Activated naive CD4-positive, alpha-beta T cell treated with anti-CD3 and anti-CD28 coated beads, Interleukin-2, amount 50 U/mL, for 72 hours (primary cell): Measurements from ENCODE around the gene TYW1. TPM values are rescaled to one million over a fixed set of nuclear protein-coding genes. Genes with fewer than 3 reads are reported as not detected.
A peak's percentile ranks its signal among the peaks of the same experiment; 100 is the strongest.
"Not testable (repeated sequence)": the region's sequence is repeated elsewhere in the genome, so short reads cannot be mapped to it uniquely, and the experiment has no call there.

Source experiments
- ATAC-seq, 2 donors: fragments of 150-1000 bp; cut with Tn5 transposase; 2 replicates each; pipeline ENCODE4 v1.10.0; 2021; ENCODE audit warnings: mild to moderate bottlenecking in 2 of 2, moderate library complexity in 2 of 2
- DNase-seq, 2 donors: peaks; one replicate each; pipeline ENCODE4 v3.0.0; 2021 to 2022; ENCODE audit warnings: low spot score in 2 of 2
- H3K27ac Mint-ChIP-seq, 2 donors: one replicate each; pipeline ENCODE4 v1.8.0; 2022; ENCODE audit warnings: mild to moderate bottlenecking in 2 of 2, mixed read lengths in 2 of 2
- H3K36me3 Mint-ChIP-seq, 2 donors: one replicate each; pipeline ENCODE4 v1.8.0; 2022; ENCODE audit warnings: mixed read lengths in 2 of 2
- H3K9me3 Mint-ChIP-seq, 2 donors: one replicate each; pipeline ENCODE4 v1.8.0; 2022; ENCODE audit warnings: mixed read lengths in 2 of 2
- total RNA-seq, 2 donors: library from RNA; stranded (reverse); gene quantifications; one replicate each; pipeline ENCODE4 v1.2.3, GENCODE V29; 2022

TYW1 gene
- total RNA-seq, 2 donors from 2014 or later: 14.1 to 16.1 TPM

- peaks cover 7 to 16% of the 10 kb centered on the region in 2 donors for H3K36me3 Mint-ChIP-seq
- ATAC-seq (no peak), DNase-seq (no peak)
- H3K27ac Mint-ChIP-seq: peak overlapping the region in 1 of 2 donors; percentile 16
- H3K9me3 Mint-ChIP-seq: no peaks in the 10 kb centered on the region
These were observed 24.6 kb downstream of the TYW1 start for GRCh38 chr7:67021260-67021659.

GRCh38 chr7:67022511-67022910 is 25.9 kb downstream of the TYW1 start:
- DNase-seq (no peak), ATAC-seq (no peak)
- H3K9me3 Mint-ChIP-seq: no peaks in the 10 kb centered on the region
- H3K27ac Mint-ChIP-seq: peak overlapping the region in 1 of 2 donors; percentile 50
- H3K36me3 Mint-ChIP-seq: peaks cover 3 to 16% of the 10 kb centered on the region in 2 donors

- DNase-seq, H3K27ac Mint-ChIP-seq, H3K9me3 Mint-ChIP-seq, ATAC-seq: not testable (repeated sequence)
- peaks cover 8 to 21% of the 10 kb centered on the region in 2 donors for H3K36me3 Mint-ChIP-seq
These were observed 28.8 kb downstream of the TYW1 start for GRCh38 chr7:67025459-67025858.

- H3K36me3 Mint-ChIP-seq: peaks cover 13 to 38% of the 10 kb centered on the region in 2 donors
- H3K9me3 Mint-ChIP-seq, H3K27ac Mint-ChIP-seq, DNase-seq: not testable (repeated sequence)
- peak in 1 of 2 donors; percentile 54 for ATAC-seq
These were observed 35.1 kb downstream of the TYW1 start for GRCh38 chr7:67031685-67032084.

GRCh38 chr7:67033251-67033650 is 36.6 kb downstream of the TYW1 start:
- DNase-seq (no peak), ATAC-seq (no peak)
- Mint-ChIP-seq H3K9me3 (peaks cover 0 to 5% of the 10 kb centered on the region in 2 donors), H3K27ac (no peak overlapping the region), H3K36me3 (peaks cover 13 to 38% of the 10 kb centered on the region in 2 donors)

GRCh38 chr7:67036432-67037395 is 40.1 kb downstream of the TYW1 start:
- not testable (repeated sequence) for ATAC-seq, H3K9me3 Mint-ChIP-seq, H3K27ac Mint-ChIP-seq, DNase-seq
- peaks cover 4 to 23% of the 10 kb centered on the region in 2 donors for H3K36me3 Mint-ChIP-seq

GRCh38 chr7:67040832-67041231 is 44.2 kb downstream of the TYW1 start:
- not testable (repeated sequence) for H3K27ac Mint-ChIP-seq, ATAC-seq, DNase-seq, H3K9me3 Mint-ChIP-seq, H3K36me3 Mint-ChIP-seq

GRCh38 chr7:67042781-67043558 is 46.3 kb downstream of the TYW1 start:
- H3K9me3 Mint-ChIP-seq, DNase-seq, H3K27ac Mint-ChIP-seq, H3K36me3 Mint-ChIP-seq: not testable (repeated sequence)
- ATAC-seq: peak in 1 of 2 donors; percentile 46

GRCh38 chr7:67043559-67043930 is 46.9 kb downstream of the TYW1 start:
- H3K9me3 Mint-ChIP-seq, H3K27ac Mint-ChIP-seq, ATAC-seq, H3K36me3 Mint-ChIP-seq, DNase-seq: not testable (repeated sequence)

- no peaks in the 10 kb centered on the region for H3K9me3 Mint-ChIP-seq
These were observed 48.9 kb downstream of the TYW1 start for GRCh38 chr7:67045496-67045995.

GRCh38 chr7:67046819-67047218 is 50.2 kb downstream of the TYW1 start:
- not testable (repeated sequence) for ATAC-seq, H3K27ac Mint-ChIP-seq, DNase-seq, H3K9me3 Mint-ChIP-seq
- peaks cover 17 to 22% of the 10 kb centered on the region in 2 donors for H3K36me3 Mint-ChIP-seq

More at GRCh38 chr7:67045496-67045995, 48.9 kb downstream of the TYW1 start:
- H3K36me3 Mint-ChIP-seq: peaks cover 6 to 10% of the 10 kb centered on the region in 2 donors
- DNase-seq (no peak), ATAC-seq (no peak)
- peak overlapping the region in 1 of 2 donors; percentile 5 for H3K27ac Mint-ChIP-seq

- peak overlapping the region in 1 of 2 donors; percentile 20 for H3K27ac Mint-ChIP-seq
- not testable (repeated sequence) for DNase-seq
These were observed 53.3 kb downstream of the TYW1 start for GRCh38 chr7:67049908-67050307.

GRCh38 chr7:67052161-67052560 is 55.5 kb downstream of the TYW1 start:
- Mint-ChIP-seq H3K36me3 (peaks cover 24 to 55% of the 10 kb centered on the region in 2 donors), H3K9me3 (peaks cover 7 to 14% of the 10 kb centered on the region in 2 donors)
- not testable (repeated sequence) for DNase-seq, H3K27ac Mint-ChIP-seq
- peak in 1 of 2 donors; percentile 83 for ATAC-seq

More at GRCh38 chr7:67049908-67050307, 53.3 kb downstream of the TYW1 start:
- not testable (repeated sequence) for ATAC-seq
- H3K9me3 Mint-ChIP-seq: peaks cover 7 to 14% of the 10 kb centered on the region in 2 donors
- peaks cover 24 to 51% of the 10 kb centered on the region in 2 donors for H3K36me3 Mint-ChIP-seq

GRCh38 chr7:67056683-67057082 is 60.0 kb downstream of the TYW1 start:
- H3K36me3 Mint-ChIP-seq: peaks cover 12 to 48% of the 10 kb centered on the region in 2 donors

GRCh38 chr7:67061321-67061720 is 64.7 kb downstream of the TYW1 start:
- not testable (repeated sequence) for ATAC-seq, DNase-seq, H3K27ac Mint-ChIP-seq, H3K9me3 Mint-ChIP-seq
- peaks cover 4 to 38% of the 10 kb centered on the region in 2 donors for H3K36me3 Mint-ChIP-seq

More at GRCh38 chr7:67056683-67057082, 60.0 kb downstream of the TYW1 start:
- Mint-ChIP-seq H3K27ac (no peak overlapping the region), H3K9me3 (peaks cover 7 to 8% of the 10 kb centered on the region in 2 donors)
- no peak for ATAC-seq
- DNase-seq: no peak

- not testable (repeated sequence) for ATAC-seq, H3K9me3 Mint-ChIP-seq, H3K27ac Mint-ChIP-seq, DNase-seq
- peaks cover 13 to 48% of the 10 kb centered on the region in 2 donors for H3K36me3 Mint-ChIP-seq
These were observed 66.2 kb downstream of the TYW1 start for GRCh38 chr7:67062802-67063201.
